Smooth muscle cell (in vitro differentiated cells): ENCODE data around the gene MLPH. TPM values are rescaled to one million over a fixed set of nuclear protein-coding genes. Genes with fewer than 3 reads are reported as not detected.

Source experiments
- DNase-seq: peaks from one replicate; lab custom pipeline; 2025; ENCODE audit not compliant: unreplicated experiment; lab: John Stamatoyannopoulos, UW
- H2AFZ ChIP-seq: fragments of 200-600 bp; sonication (generic); 2 replicates; pipeline ENCODE4 v1.6.0; 2016; ENCODE audit warnings: antibody characterized with exemption, low read depth, mild to moderate bottlenecking
- H3F3A ChIP-seq: fragments of 200-600 bp; sonication (generic); 2 replicates; pipeline ENCODE4 v1.6.0; 2017; ENCODE audit warnings: antibody characterized with exemption, low read depth
- H3K27ac ChIP-seq: fragments of 200-600 bp; sonication (generic); 2 replicates; pipeline ENCODE4 v1.5.1; 2016; ENCODE audit warnings: low read depth, mild to moderate bottlenecking
- H3K27me3 ChIP-seq: fragments of 200-600 bp; sonication (generic); 2 replicates; pipeline ENCODE4 v1.6.1; 2016; ENCODE audit warnings: low read depth, mild to moderate bottlenecking
- H3K36me3 ChIP-seq: fragments of 200-600 bp; sonication (generic); 2 replicates; pipeline ENCODE4 v1.5.1; 2016; ENCODE audit warnings: low read depth
- H3K4me1 ChIP-seq: fragments of 200-600 bp; sonication (generic); 2 replicates; pipeline ENCODE4 v1.5.1; 2016; ENCODE audit warnings: low read depth
- H3K4me2 ChIP-seq: fragments of 200-600 bp; sonication (generic); 2 replicates; pipeline ENCODE4 v1.6.0; 2016; ENCODE audit warnings: mild to moderate bottlenecking
- H3K4me3 ChIP-seq: fragments of 200-600 bp; sonication (generic); 2 replicates; pipeline ENCODE4 v1.5.1; 2016; ENCODE audit warnings: mild to moderate bottlenecking
- H3K79me2 ChIP-seq: fragments of 200-600 bp; sonication (generic); 2 replicates; pipeline ENCODE4 v1.6.0; 2016; ENCODE audit warnings: low read depth, mild to moderate bottlenecking
- H3K9ac ChIP-seq: fragments of 200-600 bp; sonication (generic); 2 replicates; pipeline ENCODE4 v1.6.0; 2016; ENCODE audit warnings: low read depth
- H3K9me3 ChIP-seq: fragments of 200-600 bp; sonication (generic); replicated peaks from 2 replicates; pipeline ENCODE4 v1.5.1; 2016; ENCODE audit warnings: low read depth
- H4K20me1 ChIP-seq: fragments of 200-600 bp; sonication (generic); 2 replicates; pipeline ENCODE4 v1.6.0; 2016; ENCODE audit warnings: low read depth
- CTCF ChIP-seq: fragments of 200-600 bp; sonication (generic); IDR thresholded peaks from 2 replicates; pipeline ENCODE4 v1.5.1; 2017; ENCODE audit warnings: borderline replicate concordance, mild to moderate bottlenecking, antibody characterized with exemption; ENCODE audit not compliant: insufficient read depth, poor library complexity, severe bottlenecking
- WGBS: methylation state at CpG from one replicate; pipeline ENCODE4 v1.1.7; 2016; ENCODE audit warnings: low lambda C conversion rate; 5-methylcytosine and 5-hydroxymethylcytosine counted together
- polyA plus RNA-seq: library from polyadenylated mRNA; unstranded; fragments of >200 nt; fragmentation: Nextera tagmentation; extraction: Ambion mirVana; gene quantifications from 2 replicates; pipeline ENCODE4 v1.2.1, GENCODE V29; 2016
- total RNA-seq: library from RNA; depleted of rRNA; stranded (reverse); fragments of >200 nt; gene quantifications from 2 replicates; pipeline ENCODE4 v1.2.3, GENCODE V29; 2014

The MLPH gene
- total and polyA plus RNA-seq, 2 experiments from 2014 or later, result 32.8 to 36.4 TPM

GRCh38 chr2:237478095-237478494 is 9.0 kb upstream of the MLPH start:
- Histone ChIP-seq H2AFZ (no peak overlapping the region), H3K4me3 (no peak overlapping the region), H4K20me1 (no peaks in the 10 kb centered on the region), H3K27ac (no peak overlapping the region), H3K4me1 (peaks cover 9% of the 10 kb centered on the region), H3K79me2 (peaks cover 13% of the 10 kb centered on the region), H3K36me3 (no peaks in the 10 kb centered on the region), H3K9ac (no peak overlapping the region), H3K9me3 (no peaks in the 10 kb centered on the region), H3K27me3 (no peaks in the 10 kb centered on the region), H3F3A (no peaks in the 10 kb centered on the region), H3K4me2 (no peak overlapping the region)
- DNase-seq, result no peak
- 89% methylated on average over 2 of the region's 2 CpGs for WGBS
- TF ChIP-seq CTCF, result no peak

- Histone ChIP-seq H3K79me2 (peaks cover 9% of the 10 kb centered on the region), H3F3A (peaks cover 7% of the 10 kb centered on the region), H3K27ac (no peak overlapping the region), H2AFZ (no peak overlapping the region), H3K4me1 (peaks cover 9% of the 10 kb centered on the region), H3K9ac (no peak overlapping the region), H3K27me3 (no peaks in the 10 kb centered on the region), H3K4me2 (no peak overlapping the region), H4K20me1 (no peaks in the 10 kb centered on the region), H3K36me3 (no peaks in the 10 kb centered on the region), H3K4me3 (no peak overlapping the region), H3K9me3 (no peaks in the 10 kb centered on the region)
- no peak for DNase-seq
- no peak for TF ChIP-seq CTCF
- 95% methylated on average over 3 of the region's 3 CpGs for WGBS
These were observed 8.1 kb upstream of the MLPH start for GRCh38 chr2:237478979-237479378.

- peaks cover 15% of the 10 kb centered on the region for H3K79me2 ChIP-seq
- peaks cover 10% of the 10 kb centered on the region for H3F3A ChIP-seq
- no peak overlapping the region for H3K9ac ChIP-seq
- no peak for DNase-seq
- no peaks in the 10 kb centered on the region for H3K9me3 ChIP-seq
- no peak overlapping the region for H3K27ac ChIP-seq
- no peak overlapping the region for H2AFZ ChIP-seq
- TF ChIP-seq CTCF, result no peak
- peaks cover 3% of the 10 kb centered on the region for H3K4me1 ChIP-seq
- no peaks in the 10 kb centered on the region for H3K27me3 ChIP-seq
- no peaks in the 10 kb centered on the region for H4K20me1 ChIP-seq
- no peak overlapping the region for H3K4me3 ChIP-seq
- WGBS, result 87% methylated on average over 4 of the region's 4 CpGs
- no peak overlapping the region for H3K4me2 ChIP-seq
- no peaks in the 10 kb centered on the region for H3K36me3 ChIP-seq
These were observed 7.3 kb upstream of the MLPH start for GRCh38 chr2:237479747-237480146.

- DNase-seq, result no peak
- WGBS, result 93% methylated on average over 7 of the region's 7 CpGs
- H3K4me1 ChIP-seq, result peaks cover 3% of the 10 kb centered on the region
- H4K20me1 ChIP-seq, result no peaks in the 10 kb centered on the region
- peaks cover 10% of the 10 kb centered on the region for H3F3A ChIP-seq
- TF ChIP-seq CTCF, result no peak
- H3K4me3 ChIP-seq, result no peak overlapping the region
- no peaks in the 10 kb centered on the region for H3K27me3 ChIP-seq
- no peak overlapping the region for H2AFZ ChIP-seq
- H3K36me3 ChIP-seq, result no peaks in the 10 kb centered on the region
- H3K9me3 ChIP-seq, result no peaks in the 10 kb centered on the region
- H3K79me2 ChIP-seq, result peaks cover 15% of the 10 kb centered on the region
- H3K27ac ChIP-seq, result no peak overlapping the region
- no peak overlapping the region for H3K9ac ChIP-seq
- no peak overlapping the region for H3K4me2 ChIP-seq
These were observed 6.5 kb upstream of the MLPH start for GRCh38 chr2:237480556-237480955.
